HG03139 (cell line): ENCODE results near the gene SYAP1.
"Not testable (repeated sequence)": the region's sequence is repeated elsewhere in the genome, so short reads cannot be mapped to it uniquely, and the experiment has no call there.

ENCODE experiments used
- ATAC-seq: cut with Tn5 transposase; IDR thresholded peaks from one replicate; pipeline ENCODE4 v1.9.1; 2021; ENCODE audit not compliant: unreplicated experiment

The SYAP1 gene, protein sequence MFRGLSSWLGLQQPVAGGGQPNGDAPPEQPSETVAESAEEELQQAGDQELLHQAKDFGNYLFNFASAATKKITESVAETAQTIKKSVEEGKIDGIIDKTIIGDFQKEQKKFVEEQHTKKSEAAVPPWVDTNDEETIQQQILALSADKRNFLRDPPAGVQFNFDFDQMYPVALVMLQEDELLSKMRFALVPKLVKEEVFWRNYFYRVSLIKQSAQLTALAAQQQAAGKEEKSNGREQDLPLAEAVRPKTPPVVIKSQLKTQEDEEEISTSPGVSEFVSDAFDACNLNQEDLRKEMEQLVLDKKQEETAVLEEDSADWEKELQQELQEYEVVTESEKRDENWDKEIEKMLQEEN

DNA sequence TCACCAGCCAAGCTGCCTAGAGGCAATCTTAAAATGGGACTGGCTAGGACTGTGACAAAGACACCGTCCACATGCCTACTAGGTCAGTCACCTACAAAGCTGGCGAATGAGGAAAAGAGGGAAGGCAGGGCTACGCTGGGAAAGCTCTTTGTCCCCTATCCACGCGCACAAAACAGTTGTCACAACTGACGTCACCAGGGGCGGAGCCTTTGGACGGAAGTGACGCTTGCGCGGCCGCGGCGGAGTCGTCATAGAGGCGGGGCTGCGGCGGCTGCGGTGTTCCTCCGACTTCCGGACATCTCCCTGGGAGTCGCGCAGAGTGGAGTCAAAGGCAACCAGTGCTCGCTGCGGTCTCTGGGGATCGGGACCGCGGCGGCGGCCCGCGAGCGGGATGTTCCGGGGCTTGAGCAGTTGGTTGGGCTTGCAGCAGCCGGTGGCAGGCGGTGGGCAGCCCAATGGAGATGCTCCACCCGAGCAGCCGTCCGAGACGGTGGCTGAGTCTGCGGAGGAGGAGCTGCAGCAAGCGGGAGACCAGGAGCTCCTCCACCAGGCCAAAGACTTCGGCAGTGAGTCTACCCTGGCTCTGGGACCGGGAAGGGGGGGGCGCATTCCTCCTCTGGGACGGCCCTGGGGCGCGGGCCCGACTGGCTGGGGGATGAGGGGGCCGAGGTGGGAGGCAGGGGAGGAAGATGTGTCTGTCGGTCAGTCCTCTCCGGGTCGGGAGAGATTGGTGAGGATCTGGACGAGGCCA is at the start of gene SYAP1:
TSS of gene SYAP1 (plus strand) at position 279 of the 751 bp plus-strand sequence. CDS start at position 392, 113 bp downstream.
- ATAC-seq, result peak; percentile 99

DNA sequence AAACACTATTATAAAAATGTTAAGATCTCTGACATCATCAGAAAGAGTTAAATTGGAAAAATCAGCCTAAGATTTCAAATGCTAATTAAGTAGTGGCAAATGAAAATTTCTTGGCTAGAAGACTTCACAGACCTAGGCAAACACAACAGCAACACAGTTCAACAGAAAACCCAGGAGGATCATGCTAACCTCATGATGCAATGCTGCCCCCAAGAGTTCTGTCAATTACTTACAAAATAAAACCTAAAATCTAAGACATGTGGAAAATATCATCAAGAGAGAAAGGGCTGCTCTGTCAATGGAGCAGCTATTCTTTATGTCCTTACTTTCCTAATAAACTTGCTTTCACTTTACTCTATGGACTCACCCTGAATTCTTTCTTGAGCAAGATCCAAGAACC is 48.4 kb upstream of the SYAP1 start:
- no peak for ATAC-seq

- ATAC-seq, result no peak
Measured at GRCh38 chrX:16678689-16679088, 40.7 kb upstream of the SYAP1 start.

DNA sequence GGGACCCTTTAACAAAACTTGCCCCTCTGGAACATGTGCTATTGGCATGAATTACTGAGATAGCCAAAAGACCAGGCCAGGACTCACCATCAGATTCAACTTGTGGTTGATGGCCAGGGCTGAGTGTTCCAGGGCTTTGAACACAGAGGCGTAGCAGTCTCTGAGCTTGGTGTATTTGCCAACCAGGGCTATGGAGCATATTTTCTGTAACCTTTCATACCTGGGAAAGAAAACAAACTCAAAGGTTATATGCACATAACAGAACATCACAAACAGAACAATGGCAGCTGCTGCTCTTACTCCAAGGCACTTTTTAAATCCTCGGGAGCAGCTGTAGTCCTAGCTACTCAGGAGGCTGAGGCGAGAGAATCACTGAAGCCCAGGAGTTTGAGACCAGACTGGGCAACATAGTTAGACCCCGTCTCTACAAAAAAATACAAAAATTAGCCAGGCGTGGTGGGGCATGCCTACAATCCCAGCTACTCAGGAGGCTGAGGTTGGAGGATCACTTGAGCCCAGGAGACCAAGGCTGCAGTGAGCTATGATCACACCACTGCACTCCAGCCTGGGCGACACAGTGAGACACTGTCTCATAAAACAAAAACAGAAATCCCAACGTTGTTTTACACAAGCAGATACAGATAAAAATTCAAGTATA is 36.3 kb upstream of the SYAP1 start:
- no peak for ATAC-seq

- ATAC-seq, result no peak
Measured at GRCh38 chrX:16687514-16687913, 31.9 kb upstream of the SYAP1 start.

DNA sequence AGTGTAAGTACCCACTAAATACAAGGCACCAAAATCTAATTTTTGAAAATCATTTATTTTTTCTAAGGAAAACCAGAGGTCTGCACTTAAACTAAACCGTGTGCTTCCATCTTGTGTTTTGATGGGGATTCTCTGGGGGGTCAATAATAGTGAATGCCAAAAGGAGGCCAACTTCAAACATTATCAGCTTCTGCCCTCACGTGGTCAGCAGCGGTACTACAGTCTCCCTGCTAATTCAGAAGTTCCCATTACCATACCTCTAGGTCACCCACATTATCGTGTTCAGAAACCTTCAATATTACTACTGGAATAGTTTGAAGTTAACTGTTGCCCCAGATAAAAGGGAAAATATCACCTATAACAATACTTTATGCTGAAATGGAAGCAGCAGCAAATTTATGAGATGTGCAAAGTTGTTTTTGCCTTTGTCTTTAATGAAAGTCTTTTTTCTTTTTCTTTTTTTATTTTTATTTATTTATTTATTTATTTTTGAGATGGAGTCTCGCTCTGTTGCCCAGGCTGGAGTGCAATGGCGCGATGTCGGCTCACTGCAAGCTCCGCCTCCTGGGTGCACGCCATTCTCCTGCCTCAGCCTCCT is 24.2 kb upstream of the SYAP1 start:
- ATAC-seq, result no peak

- no peak for ATAC-seq
Measured at GRCh38 chrX:16696956-16697355, 22.5 kb upstream of the SYAP1 start.

- ATAC-seq, result no peak
Measured at GRCh38 chrX:16699389-16699788, 20.0 kb upstream of the SYAP1 start.

DNA sequence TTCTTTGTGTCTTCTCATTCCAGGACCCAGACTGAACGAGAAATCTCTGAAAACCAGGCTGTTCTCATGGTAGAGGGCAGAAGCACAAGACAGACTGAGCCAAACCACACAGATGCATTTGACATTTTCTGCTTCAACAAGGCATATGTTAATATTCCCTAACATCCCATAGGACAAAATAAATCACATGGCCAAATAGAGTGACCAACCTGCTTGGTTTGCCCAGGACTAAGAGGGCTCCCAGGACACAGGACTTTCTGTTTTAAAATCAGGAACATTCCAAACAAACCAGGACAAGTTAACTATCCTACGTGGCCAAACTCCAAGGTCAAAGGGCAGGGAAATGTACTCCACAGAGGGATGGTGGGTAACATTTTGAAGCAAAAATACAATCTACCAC is 18.7 kb upstream of the SYAP1 start:
- no peak for ATAC-seq

GRCh38 chrX:16702700-16703599 is 16.5 kb upstream of the SYAP1 start:
- ATAC-seq, result no peak

DNA sequence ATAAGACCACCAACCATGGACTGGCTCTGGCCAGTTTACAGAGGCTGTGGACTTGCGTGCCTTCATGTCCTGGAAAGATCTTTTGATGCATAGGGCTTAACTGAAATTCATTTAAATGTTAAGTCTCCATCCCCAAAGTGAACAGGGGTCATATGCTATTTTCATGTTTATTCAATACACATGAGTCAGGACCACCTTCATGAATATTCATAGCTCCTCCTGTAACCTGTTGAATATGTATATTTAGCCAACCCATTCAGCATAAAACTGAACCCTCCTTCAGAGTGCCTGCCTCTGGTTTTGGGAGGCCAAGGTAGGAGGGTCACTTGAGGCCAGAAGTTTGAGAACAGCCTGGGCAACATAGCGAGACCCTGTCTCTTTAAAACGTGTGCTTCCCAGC is 14.0 kb upstream of the SYAP1 start:
- no peak for ATAC-seq

- no peak for ATAC-seq
Measured at GRCh38 chrX:16708016-16708415, 11.4 kb upstream of the SYAP1 start.

- ATAC-seq, result no peak
Measured at GRCh38 chrX:16711219-16711811, 8.1 kb upstream of the SYAP1 start.

- peak; percentile 26 for ATAC-seq
Measured at GRCh38 chrX:16711893-16712547, 7.4 kb upstream of the SYAP1 start.

DNA sequence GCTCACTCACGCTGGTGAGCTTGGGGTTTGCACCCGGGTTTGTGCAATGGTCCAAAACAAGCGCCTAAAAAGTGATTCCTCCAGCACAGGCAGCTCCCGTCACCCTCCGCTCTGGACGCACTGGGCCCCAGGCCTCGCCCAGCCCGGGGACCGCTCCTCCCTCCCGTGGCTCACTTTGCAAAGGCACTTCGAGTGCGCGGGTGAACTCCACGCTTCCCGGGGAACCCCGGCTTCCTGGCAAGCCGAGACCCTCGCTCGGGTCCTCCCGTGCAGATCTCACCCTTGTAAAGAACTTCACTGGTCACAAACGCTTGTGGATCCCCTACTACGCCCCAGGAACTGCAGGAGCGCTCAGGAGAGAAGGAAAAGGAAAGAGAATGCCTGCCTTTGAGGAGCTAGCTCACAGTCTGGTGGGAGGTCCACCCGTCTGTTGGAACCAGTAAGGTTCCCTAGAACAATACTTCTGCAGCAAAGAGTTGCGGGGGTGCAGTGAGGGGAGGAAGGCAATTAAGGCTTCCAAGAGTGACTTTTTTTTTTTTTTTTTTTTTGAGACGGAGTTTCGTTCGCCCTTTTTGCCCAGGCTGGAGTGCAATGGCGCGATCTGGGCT is 6.8 kb upstream of the SYAP1 start, which contains the start of gene CTPS2:
TSS of gene CTPS2 (minus strand) at position 122 of the 608 bp plus-strand sequence. CDS start 9,767 bp downstream, outside the sequence.
- ATAC-seq, result peak; percentile 83

DNA sequence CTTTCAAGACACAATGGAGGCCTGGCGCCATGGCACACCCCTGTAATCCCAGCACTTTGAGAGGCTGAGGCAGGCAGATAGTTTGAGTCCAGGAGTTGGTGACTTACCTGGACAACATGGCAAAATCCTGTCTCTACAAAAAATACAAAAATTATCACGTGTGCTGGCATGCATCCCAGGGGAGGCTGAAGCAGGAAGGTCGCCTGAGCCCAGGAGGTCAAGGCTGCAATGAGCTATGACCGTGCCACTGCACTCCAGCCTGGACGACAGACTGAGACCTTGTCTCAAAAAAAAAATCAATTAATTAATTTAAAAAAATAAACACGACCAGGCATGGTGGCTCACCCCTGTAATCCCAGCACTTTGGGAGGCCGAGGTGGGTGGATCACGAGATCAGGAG is 4.9 kb upstream of the SYAP1 start:
- ATAC-seq, result no peak

- ATAC-seq, result not testable (repeated sequence)
Measured at GRCh38 chrX:16715638-16716037, 3.8 kb upstream of the SYAP1 start.

- not testable (repeated sequence) for ATAC-seq
Measured at GRCh38 chrX:16716451-16716850, 3.0 kb upstream of the SYAP1 start.

GRCh38 chrX:16718824-16719333 is 533 bp upstream of the SYAP1 start:
- ATAC-seq, result peak; percentile 17
